Endothelial cell of hepatic sinusoid (primary cell): ENCODE results near the gene SKOR1.

ENCODE experiments used
- in situ Hi-C: cut with HindIII; loops from 2 replicates; pipeline ENCODE4 v1.10.0; 2017; ENCODE audit warnings: low sequenced_read_pairs

Gene SKOR1

DNA sequence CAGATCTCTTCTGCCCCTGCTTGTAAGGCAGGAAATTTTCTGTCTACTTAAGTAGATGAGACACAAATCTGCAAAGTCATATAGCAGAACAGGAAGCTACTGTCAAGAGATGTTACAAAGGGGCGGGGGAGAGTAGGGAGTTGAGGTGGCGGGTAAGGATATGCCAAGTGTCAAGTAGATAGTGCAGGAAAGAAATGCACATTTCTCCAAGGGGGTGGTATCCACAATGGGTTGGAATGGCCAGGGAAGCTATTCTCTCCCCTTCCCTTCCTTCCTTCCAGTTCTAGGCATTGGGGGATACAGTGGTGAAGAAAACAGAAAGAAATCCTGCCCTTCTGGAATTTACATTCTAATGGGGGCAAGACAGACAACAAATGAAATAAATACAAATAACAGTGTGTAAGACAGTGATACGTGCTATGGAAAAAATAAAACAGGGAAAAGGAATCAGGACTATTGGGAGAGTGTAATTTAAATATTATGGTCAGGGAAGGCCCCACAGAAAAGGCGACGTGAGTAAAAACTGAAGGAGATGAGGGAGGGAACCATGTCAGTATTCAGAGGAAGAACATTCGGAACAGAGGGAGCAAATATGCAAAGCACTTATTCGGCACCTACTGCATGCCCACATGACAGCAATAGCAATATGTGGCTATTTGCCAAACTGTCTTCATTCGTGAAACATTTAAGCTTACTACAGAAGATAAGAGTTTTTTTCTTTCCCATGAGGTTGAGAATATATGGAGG, 57.4 kb downstream of the SKOR1 start:
- in situ Hi-C loops: loop anchor here (5.0 kb wide), 1 partner anchor 35 kb away; no protein-coding TSS in a partner anchor

DNA sequence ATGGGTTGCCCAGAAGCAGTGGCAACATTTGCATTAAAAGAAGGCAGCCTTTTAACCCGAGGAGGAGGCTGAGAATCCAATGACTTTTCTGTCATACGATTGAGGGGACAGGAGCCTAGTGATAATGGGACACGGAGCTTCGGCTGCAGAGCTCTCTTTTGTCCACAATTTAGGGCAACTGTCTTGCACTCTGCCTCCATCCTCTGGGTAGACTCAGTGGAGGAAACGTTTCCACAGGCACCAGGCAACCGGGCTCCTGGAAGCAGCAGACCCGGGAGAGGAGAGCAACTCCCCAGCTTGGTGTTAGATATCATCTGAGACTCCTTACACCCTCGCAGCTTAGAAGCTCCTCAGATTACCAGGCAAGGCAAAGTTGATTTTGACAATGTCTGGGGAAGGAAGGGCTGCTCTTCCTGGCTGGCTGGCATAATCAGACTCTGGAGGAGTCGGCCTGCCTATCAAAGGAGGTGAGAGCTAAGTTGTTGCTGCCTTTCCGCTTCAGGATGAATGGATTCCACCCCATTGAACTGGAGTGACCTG, 58.0 kb downstream of the SKOR1 start:
- in situ Hi-C loops: loop anchor here (5.0 kb wide), 1 partner anchor 34 kb away; no protein-coding TSS in a partner anchor

GRCh38 chr15:67884009-67884408, 58.7 kb downstream of the SKOR1 start:
- in situ Hi-C loops: loop anchor here (5.0 kb wide), 1 partner anchor 33 kb away; no protein-coding TSS in a partner anchor
